ENCODE measurements around the gene EML4.
A peak's percentile ranks its signal among the peaks of the same experiment; 100 is the strongest.

EML4 gene

DNA sequence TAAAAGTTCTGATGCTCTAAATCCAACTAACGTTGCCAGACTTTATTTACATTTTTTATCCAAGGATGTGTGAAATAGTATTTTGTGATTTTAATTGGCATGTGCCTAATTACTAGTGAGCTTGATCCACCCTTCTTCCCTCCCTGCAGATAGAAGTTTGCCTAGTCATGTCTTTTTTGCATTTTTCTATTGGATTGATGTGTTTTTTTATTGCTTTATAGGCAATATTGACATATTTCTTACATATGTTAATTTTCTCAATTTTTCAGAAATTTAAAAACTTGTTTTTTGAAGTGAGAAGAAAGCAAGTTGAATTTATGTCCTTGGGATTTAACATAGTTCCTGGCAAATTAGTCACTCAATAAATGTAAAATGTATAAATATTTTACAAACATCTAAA lies 56.4 kb downstream of the EML4 start:
- ATAC-seq (no peak), DNase-seq (no peak)

DNA sequence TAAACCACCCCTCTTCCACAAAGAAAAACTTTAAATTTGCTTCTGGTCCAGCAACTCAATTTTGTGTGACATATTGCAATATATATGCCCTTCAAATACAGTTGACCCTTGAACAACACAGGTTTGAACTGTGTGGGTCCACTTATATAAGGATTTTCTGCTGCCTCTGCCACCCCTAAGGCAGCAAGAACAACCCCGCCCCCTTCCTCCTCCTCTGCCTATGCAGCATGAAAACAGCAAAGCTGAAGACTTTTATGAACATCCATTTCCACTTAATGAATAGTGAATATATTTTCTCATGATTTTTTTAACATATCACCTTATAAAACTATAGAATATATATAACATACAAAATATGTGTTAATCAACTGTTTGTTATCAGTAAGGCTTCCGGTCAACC lies 58.3 kb downstream of the EML4 start:
- DNase-seq, result no peak
- no peak for ATAC-seq

DNA sequence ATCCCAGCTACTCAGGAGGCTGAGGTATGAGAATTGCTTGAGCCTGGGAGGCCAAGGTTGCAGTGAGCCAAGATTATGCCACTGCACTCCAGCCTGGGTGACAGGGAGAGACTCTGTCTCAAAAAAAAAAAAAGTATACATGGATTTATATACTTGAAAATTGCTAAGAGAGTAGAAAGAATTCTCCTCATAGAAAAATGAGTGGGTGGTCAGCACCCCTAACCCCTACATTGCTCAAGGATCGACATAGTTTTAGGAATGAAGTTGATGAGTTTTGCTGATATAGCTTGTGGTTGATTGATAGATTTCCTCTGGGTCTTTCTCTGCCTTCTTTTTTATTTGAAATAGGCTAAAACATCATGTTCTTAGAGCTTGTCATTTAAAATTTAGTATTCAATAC lies 58.9 kb downstream of the EML4 start:
- ATAC-seq (no peak), DNase-seq (no peak)

DNA sequence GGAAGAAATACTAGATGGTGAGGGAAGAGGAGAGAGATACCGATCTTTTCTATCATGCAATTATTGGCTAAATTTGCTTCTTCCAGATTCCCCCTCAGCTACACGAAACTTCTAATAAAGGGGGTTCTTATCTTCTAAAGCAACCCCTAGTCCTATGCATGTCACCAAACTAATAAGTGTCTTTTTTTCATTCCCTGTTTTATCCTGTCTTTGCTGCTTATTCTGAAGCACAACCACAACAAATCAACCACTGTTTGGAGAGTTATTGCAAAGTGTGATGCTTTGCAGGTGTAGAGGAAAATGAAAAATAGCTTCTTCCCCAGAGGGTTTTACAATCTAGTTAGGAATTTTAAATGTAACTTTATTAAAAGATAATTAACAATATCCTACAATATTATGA lies 60.8 kb downstream of the EML4 start:
- no peak for ATAC-seq
- no peak for DNase-seq

DNA sequence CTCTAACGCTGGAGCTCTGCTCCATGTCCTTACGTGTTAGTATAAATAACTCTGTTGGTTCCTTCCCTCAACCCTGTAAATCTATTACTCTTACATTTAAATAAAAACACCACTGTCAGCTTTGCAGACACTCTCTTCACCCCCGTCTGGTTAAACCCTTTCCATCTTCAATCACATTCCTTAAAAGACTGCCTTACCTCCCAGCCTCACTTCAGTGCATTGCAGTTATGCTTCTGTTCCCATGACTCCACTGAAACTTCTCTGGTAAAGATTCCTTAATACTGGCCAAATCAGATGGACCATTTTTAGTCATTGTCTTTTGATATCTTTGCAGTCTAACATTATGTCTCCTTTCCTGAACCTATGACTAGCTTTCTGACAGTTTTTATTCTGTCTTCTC lies 61.7 kb downstream of the EML4 start:
- ATAC-seq (no peak), DNase-seq (no peak)

- no peak for DNase-seq
Measured at GRCh38 chr2:42232024-42232423, 62.9 kb downstream of the EML4 start.

DNA sequence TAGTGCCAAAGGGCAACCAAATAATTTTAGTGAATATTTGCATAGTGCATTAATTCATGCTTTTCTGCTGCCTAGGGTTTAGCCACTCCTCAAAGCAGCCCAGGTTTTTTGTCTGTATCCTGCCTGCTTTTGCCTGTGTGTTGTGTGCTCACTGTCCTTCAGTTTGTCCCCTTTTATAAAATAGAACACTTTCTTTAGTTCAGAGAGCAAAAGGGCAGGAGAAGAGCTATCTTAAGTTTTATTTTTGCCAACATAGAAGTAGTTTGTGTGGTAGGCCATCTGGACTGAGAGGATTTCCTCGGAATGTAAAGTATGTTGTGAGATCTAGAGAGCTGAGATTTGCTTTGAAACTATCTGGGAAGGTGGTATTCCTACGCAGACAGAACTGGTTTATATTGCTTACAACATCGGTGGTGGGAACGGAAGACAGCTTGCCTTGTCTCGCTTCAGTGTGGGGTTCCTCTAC lies 64.9 kb downstream of the EML4 start:
- DNase-seq, result no peak
- ATAC-seq, result no peak

More at GRCh38 chr2:42232024-42232423, 62.9 kb downstream of the EML4 start:
- ATAC-seq, result peak; percentile 40

DNA sequence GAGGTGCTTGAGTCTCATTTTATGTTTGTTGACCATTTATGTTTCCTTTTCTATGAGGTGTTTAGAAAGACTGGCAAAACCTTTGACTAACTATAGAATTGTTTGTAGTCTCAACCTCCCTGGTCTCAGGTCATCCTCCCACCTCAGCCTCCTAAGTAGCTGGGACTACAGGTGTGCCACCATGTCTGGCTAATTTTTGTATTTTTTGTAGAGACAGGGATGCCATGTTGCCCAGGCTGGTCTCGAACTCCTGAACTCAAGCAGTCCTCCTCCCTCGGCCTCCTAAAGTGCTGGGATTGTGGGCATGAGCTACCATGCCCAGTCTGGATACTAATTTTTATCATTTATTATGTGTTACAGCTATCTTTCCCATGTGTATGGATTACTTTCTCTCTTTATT lies 67.8 kb downstream of the EML4 start:
- ATAC-seq (no peak), DNase-seq (no peak)

- ATAC-seq (peak; percentile 91), DNase-seq (peak; percentile 38)
Measured at GRCh38 chr2:42238644-42239288, 69.6 kb downstream of the EML4 start.

DNA sequence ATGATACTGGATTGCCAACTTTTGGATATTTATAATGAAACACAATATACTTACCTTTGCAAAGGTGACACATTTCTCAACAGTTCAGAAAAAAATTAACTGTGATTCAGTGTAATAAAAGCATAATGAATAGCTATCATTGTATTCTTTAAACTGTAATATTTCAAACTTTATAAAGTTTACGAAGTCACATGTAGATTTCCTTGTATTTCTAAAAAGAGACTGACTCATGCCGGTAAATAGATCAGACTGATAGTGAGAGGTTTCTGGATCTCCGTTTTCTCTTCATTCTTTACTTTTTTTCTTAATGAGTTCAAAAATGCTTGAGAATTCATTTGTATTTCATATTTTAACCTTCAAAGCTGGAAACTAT lies 70.1 kb downstream of the EML4 start:
- DNase-seq, result no peak
- no peak for ATAC-seq

- ATAC-seq, result no peak
- no peak for DNase-seq
Measured at GRCh38 chr2:42239811-42240210, 70.7 kb downstream of the EML4 start.

DNA sequence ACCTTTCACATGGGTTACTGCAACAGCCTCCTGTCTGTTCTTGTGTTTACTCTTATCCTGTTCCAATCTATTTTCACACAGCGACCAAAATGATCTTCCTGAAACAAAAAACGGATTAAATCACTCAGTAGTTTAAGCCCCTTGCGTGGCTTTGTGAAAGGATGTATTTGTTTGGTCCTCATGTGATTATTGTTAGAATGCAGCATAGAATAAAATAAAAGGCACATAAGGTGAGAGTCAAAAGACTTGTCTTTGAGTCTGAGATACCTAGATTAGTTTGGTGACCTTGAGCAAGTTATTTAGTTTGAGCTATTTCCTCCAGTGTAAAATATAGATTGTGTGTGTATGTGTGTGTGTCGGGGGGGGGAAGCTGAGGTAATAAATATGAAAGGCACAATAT lies 72.4 kb downstream of the EML4 start:
- DNase-seq, result no peak
- no peak for ATAC-seq

DNA sequence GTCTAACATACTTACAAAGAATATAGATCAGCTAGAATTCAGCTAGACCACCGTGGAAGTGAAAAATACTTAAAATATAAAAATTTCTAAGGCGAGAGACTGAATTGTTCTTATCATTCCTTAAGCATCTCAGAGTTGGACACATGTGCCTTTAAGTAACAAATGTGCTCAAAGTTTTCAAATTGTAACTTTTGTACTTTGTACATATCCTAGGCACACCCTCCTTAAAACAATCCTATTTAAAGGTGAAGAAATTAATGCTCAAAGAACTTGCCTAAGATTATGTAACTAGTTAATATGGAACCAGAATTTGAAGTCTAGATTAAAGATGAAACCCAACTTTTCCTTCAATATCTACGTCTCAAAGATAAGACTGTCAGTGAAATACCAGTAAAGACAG lies 74.1 kb downstream of the EML4 start:
- ATAC-seq (no peak), DNase-seq (no peak)

DNA sequence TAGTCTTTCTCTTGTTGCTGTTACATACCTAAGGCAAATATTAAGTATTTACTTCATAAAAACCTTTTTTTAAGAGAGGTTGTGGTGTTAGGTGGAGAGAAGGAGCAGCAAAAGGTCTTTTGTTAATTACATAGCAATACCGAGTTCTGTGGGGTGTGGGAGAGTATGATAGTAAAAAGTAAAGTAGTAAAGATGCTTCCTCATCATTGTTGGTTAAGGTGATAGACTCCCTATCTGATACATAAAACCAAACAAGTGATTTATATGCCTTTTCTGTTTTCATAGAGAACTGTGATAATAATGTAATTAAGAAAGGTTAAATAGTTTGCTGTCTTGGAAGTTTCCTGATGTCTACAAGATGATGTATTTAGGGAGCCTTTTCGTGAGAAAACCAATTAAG lies 75.4 kb downstream of the EML4 start:
- no peak for DNase-seq
- no peak for ATAC-seq

DNA sequence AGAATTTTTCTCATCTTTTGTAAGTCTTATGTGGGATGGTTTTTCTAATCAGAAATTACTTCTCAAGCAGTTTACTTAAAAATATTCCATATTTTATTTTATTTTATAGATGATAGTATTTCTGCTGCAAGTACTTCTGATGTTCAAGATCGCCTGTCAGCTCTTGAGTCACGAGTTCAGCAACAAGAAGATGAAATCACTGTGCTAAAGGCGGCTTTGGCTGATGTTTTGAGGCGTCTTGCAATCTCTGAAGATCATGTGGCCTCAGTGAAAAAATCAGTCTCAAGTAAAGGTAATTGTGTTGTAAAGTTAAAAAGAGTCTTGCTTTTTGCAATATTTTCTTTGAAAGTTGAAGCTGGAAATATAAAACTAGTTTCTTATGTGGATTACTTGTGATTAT lies 76.2 kb downstream of the EML4 start:
- no peak for ATAC-seq
- DNase-seq, result no peak

DNA sequence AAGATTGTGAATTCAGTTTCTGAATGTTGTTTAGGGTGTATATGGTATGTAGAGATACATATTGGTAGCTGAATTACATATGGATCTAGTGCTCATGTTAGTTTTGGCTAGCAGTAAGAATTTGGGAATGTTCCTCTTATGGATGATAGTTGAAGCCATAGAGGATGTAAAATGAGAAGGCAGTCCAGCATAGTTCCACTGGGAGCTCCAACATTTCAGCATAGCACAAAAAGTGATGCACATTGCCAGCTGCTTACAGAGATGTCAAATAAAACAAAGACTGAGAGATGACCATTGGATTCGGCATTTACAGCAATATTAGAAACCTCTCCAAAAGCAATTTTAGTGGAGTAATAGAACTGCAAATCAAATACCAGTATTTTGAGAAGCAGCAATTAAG lies 77.4 kb downstream of the EML4 start:
- DNase-seq (no peak), ATAC-seq (no peak)

DNA sequence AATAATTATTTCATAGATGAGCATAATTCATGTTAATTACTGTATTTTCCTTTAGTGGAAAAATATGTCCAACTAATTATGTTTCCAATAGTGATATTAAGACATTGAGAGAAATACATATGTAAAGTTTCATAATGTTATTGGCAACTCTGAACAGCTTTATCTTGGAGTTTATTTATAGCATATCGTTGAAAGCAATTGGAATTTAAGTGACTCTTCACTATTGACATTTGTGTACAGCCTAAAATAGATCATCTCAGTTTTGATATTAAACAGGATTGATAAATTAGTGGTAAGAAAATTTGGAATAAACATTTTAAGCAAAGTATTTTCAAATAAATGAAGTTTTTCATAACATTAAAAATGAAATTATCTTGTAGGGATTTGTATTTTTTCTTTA lies 79.7 kb downstream of the EML4 start:
- ATAC-seq (no peak), DNase-seq (no peak)

GRCh38 chr2:42249284-42249683 lies 80.1 kb downstream of the EML4 start:
- DNase-seq, result no peak
- ATAC-seq, result no peak

- DNase-seq (no peak), ATAC-seq (no peak)
Measured at GRCh38 chr2:42249887-42250286, 80.7 kb downstream of the EML4 start.

DNA sequence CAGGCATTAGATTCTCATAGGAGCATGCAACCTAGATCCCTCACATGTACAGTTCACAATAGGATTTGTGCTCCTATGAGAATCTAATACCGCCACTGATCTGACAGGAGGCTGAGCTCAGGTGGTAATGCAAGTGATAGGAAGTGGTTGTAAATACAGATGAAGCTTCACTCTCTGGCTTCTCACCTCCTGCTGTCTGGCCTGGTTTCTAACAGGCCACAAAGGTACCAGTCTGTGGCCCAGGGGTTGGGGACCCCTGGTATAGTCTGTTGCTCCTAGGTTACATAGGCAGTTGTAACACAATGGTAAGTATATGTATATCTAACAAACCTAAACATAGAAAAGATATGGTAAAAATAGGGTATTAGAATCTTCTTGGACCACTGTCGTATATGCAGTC lies 81.8 kb downstream of the EML4 start:
- ATAC-seq (no peak), DNase-seq (no peak)

GRCh38 chr2:42252464-42252863 lies 83.3 kb downstream of the EML4 start:
- DNase-seq, result peak; percentile 25
- peak; percentile 89 for ATAC-seq

DNA sequence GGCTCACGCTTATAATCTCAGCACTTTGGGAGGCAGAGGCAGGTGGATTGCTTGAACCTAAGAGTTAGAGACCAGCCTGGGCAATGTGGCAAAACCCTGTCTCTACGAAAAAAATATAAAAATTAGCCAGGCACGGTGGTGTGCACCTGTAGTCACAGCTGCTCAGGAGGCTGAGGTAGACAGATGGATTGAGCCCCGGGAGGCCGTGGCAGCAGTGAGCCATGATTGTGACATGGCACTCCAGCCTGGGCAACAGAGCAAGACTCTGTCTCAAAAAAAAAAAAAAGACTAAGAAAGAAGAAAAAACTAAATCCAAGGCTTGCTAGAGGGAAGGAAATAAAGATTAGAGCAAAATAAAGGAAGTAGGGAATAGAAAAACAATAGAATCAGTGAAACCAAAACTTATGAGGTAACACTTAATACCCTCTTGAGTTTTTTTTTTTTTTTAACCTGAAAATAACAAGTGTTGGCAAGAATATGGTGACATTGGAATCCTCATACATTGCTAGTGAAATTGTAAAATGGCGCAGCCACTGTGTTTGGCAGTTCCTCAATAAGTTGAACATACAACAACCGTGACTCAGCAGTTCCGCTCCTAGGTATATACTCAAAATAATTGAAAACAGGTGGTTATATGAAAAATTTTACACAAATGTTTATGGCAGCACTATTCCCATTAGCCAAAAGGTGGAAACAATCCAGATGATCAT lies 85.2 kb downstream of the EML4 start:
- no peak for DNase-seq
- ATAC-seq, result no peak

- no peak for DNase-seq
- peak; percentile 69 for ATAC-seq
Measured at GRCh38 chr2:42256505-42256904, 87.4 kb downstream of the EML4 start.

DNA sequence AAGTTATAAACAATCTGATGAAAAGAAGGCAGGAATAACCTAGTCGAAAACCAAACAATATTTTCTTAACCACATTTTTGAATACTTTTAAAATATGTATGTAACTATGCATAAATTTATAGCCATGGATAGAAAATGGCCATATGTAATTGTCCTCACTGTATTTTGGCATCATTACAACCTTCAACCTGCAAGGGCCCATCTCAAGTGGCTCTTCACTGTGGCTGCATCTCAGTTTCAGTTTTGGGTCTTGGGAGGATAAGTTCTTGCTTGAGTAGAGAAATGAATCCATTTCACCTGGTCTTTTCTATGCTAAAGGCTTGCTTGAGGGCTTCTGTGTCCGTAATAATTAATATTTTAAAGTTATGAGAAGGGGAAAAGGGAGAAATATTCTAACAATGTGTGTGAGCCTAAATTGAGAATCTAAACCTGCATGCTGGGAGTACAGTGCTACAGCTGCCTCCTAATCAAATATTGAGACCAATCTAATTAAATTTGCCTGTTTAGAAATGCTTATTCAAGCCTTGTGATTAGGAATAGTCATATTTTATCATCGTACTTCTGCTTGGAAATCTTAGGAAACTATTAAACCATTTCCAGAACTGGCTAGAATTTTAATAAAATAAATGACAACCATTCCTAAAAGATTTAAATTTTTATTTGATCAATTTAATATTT lies 92.5 kb downstream of the EML4 start:
- no peak for ATAC-seq
- DNase-seq, result no peak
